Right lobe of liver (tissue), 6 donors: ENCODE results near the gene ATAD2B. TPM values are rescaled to one million over a fixed set of nuclear protein-coding genes. Genes with fewer than 3 reads are reported as not detected.
"Not testable (repeated sequence)": the region's sequence is repeated elsewhere in the genome, so short reads cannot be mapped to it uniquely, and the experiment has no call there.

Experiments
- ATAC-seq, 4 donors: fragments of 200-7000 bp; cut with Tn5 transposase; one replicate each; pipeline ENCODE4 v1.9.1; 2020; ENCODE audit warnings: mild to moderate bottlenecking in 4 of 4, moderate library complexity in 4 of 4
- DNase-seq, 3 donors: peaks; one replicate each; pipeline ENCODE4 v3.0.0-alpha.2; 2020
- H3K27ac ChIP-seq, 3 donors: fragments of 200-600 bp; one replicate each; pipeline ENCODE4 v1.8.0; 2022
- H3K27me3 ChIP-seq, 2 donors: fragments of 200-600 bp; one replicate each; pipeline ENCODE4 v1.8.0; 2022
- H3K36me3 ChIP-seq, 4 donors: fragments of 200-600 bp; sonication (generic) in 1 of 4; one replicate each; pipeline versions ENCODE4 v1.5.1 to v1.8.0; 2017 to 2022; ENCODE audit warnings: control low read depth in 1 of 4
- H3K4me1 ChIP-seq, 4 donors: fragments of 200-600 bp; sonication (generic) in 1 of 4; one replicate each; pipeline versions ENCODE4 v1.5.1 to v1.8.0; 2017 to 2022; ENCODE audit warnings: control low read depth in 1 of 4
- H3K4me3 ChIP-seq, 3 donors: fragments of 200-600 bp; one replicate each; pipeline ENCODE4 v1.8.0; 2022
- H3K9me3 ChIP-seq, 4 donors: fragments of 200-600 bp; sonication (generic) in 1 of 4; one replicate each; pipeline versions ENCODE4 v1.5.1 to v1.8.0; 2017 to 2022; ENCODE audit warnings: control low read depth in 1 of 4
- CTCF ChIP-seq, 4 donors: fragments of 200-600 bp in 3 of 4; fragments of 450-650 bp in 1 of 4; IDR thresholded peaks; one replicate each; pipeline versions ENCODE4 v1.5.1 to v1.8.0; 2016 to 2022; ENCODE audit warnings: antibody characterized with exemption in 4 of 4, mild to moderate bottlenecking in 2 of 4
- POLR2A ChIP-seq: fragments of 450-650 bp; IDR thresholded peaks from one replicate; pipeline ENCODE4 v1.6.1; 2017; ENCODE audit warnings: antibody characterized with exemption, mild to moderate bottlenecking
- WGBS: methylation state at CpG from one replicate; pipeline ENCODE4 v1.1.6; 2018; ENCODE audit warnings: low coverage, low lambda C conversion rate; ENCODE audit not compliant: insufficient coverage; ENCODE audit errors: missing lambda C conversion rate; 5-methylcytosine and 5-hydroxymethylcytosine counted together
- intact Hi-C, 2 donors: fragments of 100-400 bp; cut with DNase I; formaldehyde crosslinking; loops; one replicate each; pipeline versions ENCODE4 v1.11.2 to v1.14.1; 2022
- total RNA-seq, 6 experiments: library from RNA; depleted of rRNA in 2 of 6; stranded (reverse); fragments of >200 nt in 2 of 6; fragmentation: NEBNext Ultra II Directional in 3 of 6; extraction: Animal tissue kit (Norgen Biotek cat#: 25700) in 3 of 6; gene quantifications; one replicate each; pipeline versions ENCODE4 v1.1.0 to v1.2.4, GENCODE V29; 2016 to 2023
- donor health status: DM: no; HTN: yes; CAD: no.
- donor health status: DM: no; HTN: no; CAD: no.
- donor health status: DM: no; HTN: no; CAD: no.
- donor health status: DM: no; HTN: yes; CAD: no.
- donor health status: DM: no; HTN: yes; CAD: no.

ATAD2B gene
- total RNA-seq, 6 experiments from 2014 or later: 7.5 to 12.1 (median 8.8) TPM

GRCh38 chr2:23782646-23783045 is 144.3 kb downstream of the ATAD2B start:
- TF ChIP-seq CTCF (IDR thresholded peaks at IDR 0.05): no peak
- no peak for TF ChIP-seq POLR2A
- intact Hi-C loops: no loop called here
- Histone ChIP-seq H3K27me3 (no peaks in the 10 kb centered on the region), H3K27ac (no peak overlapping the region), H3K4me1 (no peaks in the 10 kb centered on the region), H3K36me3 (peaks cover 0 to 2% (median 0%) of the 10 kb centered on the region in 4 donors), H3K9me3 (no peaks in the 10 kb centered on the region), H3K4me3 (no peak overlapping the region)
- no peak for DNase-seq
- WGBS: 13% methylated on average over 1 of the region's 1 CpG
- no peak for ATAC-seq

- DNase-seq (no peak), ATAC-seq (no peak)
- no peak overlapping the region for H3K27ac ChIP-seq
- H3K9me3 ChIP-seq: no peaks in the 10 kb centered on the region
- H3K4me3 ChIP-seq: no peak overlapping the region
- H3K27me3 ChIP-seq: no peaks in the 10 kb centered on the region
- TF ChIP-seq POLR2A: no peak
- no peak for TF ChIP-seq CTCF (IDR thresholded peaks at IDR 0.05)
- intact Hi-C loops: no loop called here
- WGBS: 97% methylated on average over 2 of the region's 2 CpGs
- peaks cover 0 to 2% (median 0%) of the 10 kb centered on the region in 4 donors for H3K36me3 ChIP-seq
- no peaks in the 10 kb centered on the region for H3K4me1 ChIP-seq
These were observed 144.8 kb downstream of the ATAD2B start for GRCh38 chr2:23782126-23782525.

- H3K4me1 ChIP-seq, ATAC-seq, H3K27ac ChIP-seq, H3K4me3 ChIP-seq, H3K9me3 ChIP-seq, DNase-seq, H3K27me3 ChIP-seq, intact Hi-C loops, H3K36me3 ChIP-seq: not testable (repeated sequence)
- 91% methylated on average over 7 of the region's 10 CpGs for WGBS
These were observed 146.5 kb downstream of the ATAD2B start for GRCh38 chr2:23780465-23780864.

GRCh38 chr2:23777826-23778225 is 149.1 kb downstream of the ATAD2B start:
- intact Hi-C loops: no loop called here
- 94% methylated on average over 2 of the region's 2 CpGs for WGBS
- Histone ChIP-seq H3K27me3 (no peaks in the 10 kb centered on the region), H3K4me3 (no peak overlapping the region), H3K9me3 (no peaks in the 10 kb centered on the region), H3K27ac (no peak overlapping the region), H3K36me3 (peaks cover 0 to 3% (median 0%) of the 10 kb centered on the region in 4 donors), H3K4me1 (no peaks in the 10 kb centered on the region)
- TF ChIP-seq CTCF (IDR thresholded peaks at IDR 0.05) (no peak), POLR2A (no peak)
- DNase-seq: no peak
- no peak for ATAC-seq

GRCh38 chr2:23776021-23776420 is 150.9 kb downstream of the ATAD2B start:
- Histone ChIP-seq H3K27ac (no peak overlapping the region), H3K4me1 (no peaks in the 10 kb centered on the region), H3K27me3 (no peaks in the 10 kb centered on the region), H3K36me3 (peaks cover 0 to 3% (median 0%) of the 10 kb centered on the region in 4 donors), H3K4me3 (no peak overlapping the region), H3K9me3 (peaks cover 0 to 3% (median 0%) of the 10 kb centered on the region in 4 donors)
- WGBS: 94% methylated on average over 6 of the region's 6 CpGs
- intact Hi-C loops: no loop called here
- DNase-seq: no peak
- TF ChIP-seq CTCF (IDR thresholded peaks at IDR 0.05) (no peak), POLR2A (no peak)
- no peak for ATAC-seq
